GM18520 (cell line): ENCODE results near the gene SLC19A1.

Experiments
- ATAC-seq: cut with Tn5 transposase; IDR thresholded peaks from one replicate; pipeline ENCODE4 v1.9.1; 2021; ENCODE audit not compliant: unreplicated experiment

SLC19A1 gene

GRCh38 chr21:45470773-45471524, 71.3 kb downstream of the SLC19A1 start:
- ATAC-seq, result no peak

DNA sequence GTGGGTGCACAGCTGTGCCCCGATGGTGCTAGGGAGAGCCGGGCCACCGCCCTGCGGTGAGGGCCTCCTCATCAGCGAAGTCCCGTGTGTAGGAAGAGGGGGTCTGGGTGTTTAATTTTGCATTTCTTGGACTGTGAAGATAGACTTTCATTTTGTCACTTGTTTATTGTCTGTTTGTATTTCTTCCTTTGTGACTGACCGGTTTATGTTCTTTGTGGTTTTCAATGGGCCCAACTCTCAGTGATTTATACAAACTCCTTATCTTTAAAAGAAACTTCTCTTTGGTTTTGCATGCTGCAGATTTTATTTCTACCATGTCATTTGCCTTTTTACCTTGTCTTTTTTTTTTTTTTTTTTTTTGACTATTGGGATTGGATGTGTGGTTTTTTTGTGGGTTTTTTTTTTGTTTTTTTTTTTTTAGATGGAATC, 72.1 kb downstream of the SLC19A1 start:
- no peak for ATAC-seq

DNA sequence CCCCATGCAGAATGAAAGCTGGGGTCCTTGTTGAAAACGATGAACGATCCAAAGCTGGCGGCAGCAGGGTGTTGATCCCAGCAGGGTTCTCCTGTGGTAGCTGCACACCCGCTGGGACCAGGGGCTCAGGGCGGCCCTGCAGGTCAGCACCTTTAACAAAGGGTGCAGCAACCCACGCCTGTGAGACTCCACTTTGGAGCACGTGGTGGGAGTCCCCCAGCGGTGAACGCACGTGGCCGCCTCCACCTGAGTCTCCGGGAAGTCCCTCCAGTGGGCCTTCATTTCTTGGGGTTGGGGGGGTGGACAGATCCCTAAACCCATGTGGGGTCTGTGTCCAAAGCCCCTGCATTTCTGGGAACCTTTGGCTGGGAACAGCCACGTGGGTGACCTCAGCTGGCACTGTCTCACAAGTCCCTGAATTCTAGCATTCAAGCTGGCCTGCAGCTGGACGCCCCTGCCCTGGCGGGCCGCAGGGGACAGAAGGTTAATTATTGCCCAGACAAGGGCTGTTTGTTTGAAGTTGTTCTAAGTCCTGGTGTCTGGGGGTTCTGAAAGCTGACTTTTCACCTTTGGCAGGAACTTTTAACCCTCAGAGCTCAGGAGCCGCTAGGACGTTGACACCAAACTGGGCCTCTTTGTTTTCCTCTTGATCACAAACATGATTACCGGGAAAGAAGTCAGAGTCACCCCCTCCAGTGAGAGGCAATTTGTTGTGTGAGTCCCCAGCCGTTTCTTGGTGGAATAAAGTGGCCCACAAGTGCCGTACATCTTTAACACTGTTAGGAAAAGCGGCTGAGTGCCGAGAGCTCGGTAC, 72.8 kb downstream of the SLC19A1 start:
- ATAC-seq, result no peak

DNA sequence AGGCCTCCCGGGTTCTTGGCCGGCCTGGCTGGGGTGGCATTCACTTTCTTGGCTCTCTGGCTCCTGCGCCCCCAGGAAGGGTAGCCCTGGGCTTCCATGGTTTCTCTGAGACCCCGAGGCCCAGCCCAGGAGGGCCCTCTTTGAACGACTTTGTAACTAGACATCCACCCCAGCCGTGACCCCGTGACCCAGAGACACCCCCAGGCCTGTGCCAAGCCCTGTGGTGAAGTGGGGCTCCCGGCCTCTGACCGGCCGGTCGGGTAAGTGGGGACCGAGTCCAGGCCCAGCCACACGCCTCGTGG, 73.3 kb downstream of the SLC19A1 start:
- no peak for ATAC-seq

- no peak for ATAC-seq
Observed at GRCh38 chr21:45468051-45468970, 73.9 kb downstream of the SLC19A1 start.

DNA sequence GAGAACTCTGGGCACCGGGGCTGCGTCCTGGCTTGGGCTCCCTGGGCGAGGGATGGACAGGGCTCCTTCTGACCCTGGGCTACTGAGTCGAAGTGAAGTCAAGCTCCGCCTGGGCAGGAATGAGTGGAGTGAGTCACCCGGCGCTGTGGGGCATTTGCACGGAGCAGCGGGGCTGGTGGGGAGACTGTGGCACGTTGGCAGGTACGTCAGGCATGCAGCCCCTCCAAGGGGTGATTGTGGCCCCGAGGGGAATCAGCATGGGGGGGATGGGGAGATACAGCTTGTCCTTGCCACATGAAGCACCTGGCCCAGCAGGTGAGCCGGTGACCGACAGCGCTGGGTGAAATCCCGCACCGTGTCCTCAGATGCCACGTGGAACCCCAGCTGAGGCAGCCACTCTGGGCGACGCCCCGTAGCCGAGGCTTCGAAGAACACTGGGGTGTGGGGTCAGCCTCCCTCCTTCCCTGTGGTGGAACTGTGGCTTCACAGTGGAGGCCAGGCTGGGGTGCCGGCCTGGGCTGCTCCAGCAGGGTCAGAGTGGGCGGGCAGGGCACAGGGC, 74.9 kb downstream of the SLC19A1 start:
- no peak for ATAC-seq

DNA sequence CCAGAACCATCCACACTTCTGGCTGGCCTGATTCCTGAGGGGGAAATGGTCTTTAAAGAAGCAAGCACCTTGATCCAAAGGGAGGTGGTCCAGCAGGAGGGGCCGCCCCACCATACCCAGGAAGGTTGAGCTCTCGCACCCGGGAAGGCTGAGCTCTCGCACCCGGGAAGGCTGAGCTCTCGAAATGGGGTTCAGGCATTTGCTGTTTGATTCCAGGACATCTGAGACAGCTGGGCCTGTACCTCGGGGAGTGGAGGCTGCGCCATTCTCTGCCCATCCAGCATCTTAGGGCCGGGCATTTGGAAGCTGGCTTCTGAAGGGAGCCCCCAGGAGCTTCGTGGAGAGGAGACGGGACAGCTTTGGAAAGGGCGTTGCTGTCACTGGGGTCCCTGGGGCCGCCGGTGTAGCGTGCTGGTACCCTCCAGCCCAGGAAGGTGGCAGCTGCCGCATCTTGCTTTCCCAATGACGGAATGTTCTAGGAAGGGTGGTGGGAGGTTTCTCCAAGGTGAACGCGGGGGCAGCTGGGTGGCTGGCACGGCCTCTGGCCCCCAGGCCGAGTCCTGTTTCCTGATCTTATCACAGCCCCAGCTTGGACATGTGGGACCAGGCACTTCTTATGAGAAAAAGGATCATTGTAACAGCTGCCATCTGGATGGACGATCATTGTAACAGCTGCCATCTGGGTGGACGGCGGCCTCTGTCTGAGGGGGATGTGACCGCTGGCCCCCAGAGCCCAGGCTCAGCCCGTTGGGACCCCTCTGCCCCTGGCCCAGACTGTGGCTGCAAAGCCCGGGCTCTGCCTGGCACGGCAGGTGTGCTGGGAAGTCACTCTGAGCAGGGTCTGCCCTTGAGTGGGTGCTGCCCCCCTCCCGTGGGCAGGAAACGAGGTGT, 75.7 kb downstream of the SLC19A1 start:
- ATAC-seq, result no peak

GRCh38 chr21:45465611-45466329, 76.5 kb downstream of the SLC19A1 start:
- no peak for ATAC-seq

GRCh38 chr21:45465105-45465504, 77.1 kb downstream of the SLC19A1 start:
- ATAC-seq, result no peak

DNA sequence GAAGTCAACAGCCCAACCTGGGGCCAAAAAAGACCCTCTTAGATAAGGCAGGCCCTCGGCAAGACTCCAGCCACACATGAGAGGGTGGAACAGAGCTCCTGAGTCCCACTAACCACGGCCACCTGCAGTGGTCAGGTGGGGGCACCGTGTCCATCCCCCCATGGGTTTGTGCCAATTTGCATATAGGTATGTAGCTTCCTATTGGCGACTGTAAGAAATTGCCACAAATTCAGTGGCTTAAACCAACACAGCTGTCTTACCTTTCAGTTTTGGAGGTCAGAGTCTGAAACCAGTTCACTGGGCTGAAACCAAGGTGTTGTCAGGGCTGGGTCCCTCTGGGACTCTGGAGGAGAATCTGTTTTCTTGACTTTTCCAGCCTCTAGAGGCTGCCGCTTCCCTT, 77.9 kb downstream of the SLC19A1 start:
- no peak for ATAC-seq

- ATAC-seq, result no peak
Observed at GRCh38 chr21:45463871-45464270, 78.4 kb downstream of the SLC19A1 start.

- ATAC-seq, result no peak
Observed at GRCh38 chr21:45461806-45462341, 80.4 kb downstream of the SLC19A1 start.

DNA sequence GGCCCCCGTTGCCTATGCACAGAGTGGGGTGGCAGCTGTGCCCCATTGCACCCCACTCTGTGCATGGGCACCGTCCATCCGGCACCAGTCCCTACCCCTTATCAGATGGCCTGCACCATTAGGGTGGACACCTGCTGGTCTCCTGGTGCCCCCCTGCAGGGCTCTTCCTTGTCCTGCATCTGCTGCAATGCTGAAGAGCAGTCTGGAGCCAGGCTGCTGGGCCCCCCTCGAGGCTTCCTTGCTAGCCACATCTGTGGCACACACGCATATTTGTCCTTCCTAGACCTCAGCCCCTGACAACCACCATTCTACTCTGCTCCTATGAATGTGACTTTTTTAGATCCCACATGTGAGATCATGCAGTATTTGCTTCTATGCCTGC, 80.9 kb downstream of the SLC19A1 start:
- ATAC-seq, result no peak

- no peak for ATAC-seq
Observed at GRCh38 chr21:45460611-45461368, 81.5 kb downstream of the SLC19A1 start.

DNA sequence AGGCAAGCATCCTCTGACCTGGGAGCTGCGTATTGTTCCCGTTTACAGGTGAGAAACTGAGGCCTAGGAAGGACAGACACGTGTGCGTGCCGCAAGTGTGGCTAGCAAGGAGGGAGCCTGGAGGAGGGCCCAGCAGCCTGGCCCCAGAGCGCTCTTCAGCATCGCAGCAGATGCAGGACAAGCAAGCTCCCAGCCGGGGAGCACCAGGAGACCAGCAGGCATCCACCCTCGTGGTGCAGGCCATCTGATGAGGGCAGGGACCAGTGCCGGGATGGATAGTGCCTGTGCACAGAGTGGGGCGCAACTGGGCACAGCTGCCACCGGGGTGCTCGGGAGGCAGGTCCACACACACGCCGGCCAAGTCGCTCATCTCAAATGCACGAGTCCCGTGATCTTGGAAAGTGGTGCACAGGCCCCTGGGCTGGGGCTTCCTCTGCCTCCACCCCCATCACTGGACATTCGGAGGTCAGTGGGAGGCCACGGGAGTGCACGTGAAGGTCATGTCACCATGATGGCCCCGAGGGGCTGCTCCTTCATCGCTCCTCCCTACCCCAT, 82.2 kb downstream of the SLC19A1 start:
- no peak for ATAC-seq

DNA sequence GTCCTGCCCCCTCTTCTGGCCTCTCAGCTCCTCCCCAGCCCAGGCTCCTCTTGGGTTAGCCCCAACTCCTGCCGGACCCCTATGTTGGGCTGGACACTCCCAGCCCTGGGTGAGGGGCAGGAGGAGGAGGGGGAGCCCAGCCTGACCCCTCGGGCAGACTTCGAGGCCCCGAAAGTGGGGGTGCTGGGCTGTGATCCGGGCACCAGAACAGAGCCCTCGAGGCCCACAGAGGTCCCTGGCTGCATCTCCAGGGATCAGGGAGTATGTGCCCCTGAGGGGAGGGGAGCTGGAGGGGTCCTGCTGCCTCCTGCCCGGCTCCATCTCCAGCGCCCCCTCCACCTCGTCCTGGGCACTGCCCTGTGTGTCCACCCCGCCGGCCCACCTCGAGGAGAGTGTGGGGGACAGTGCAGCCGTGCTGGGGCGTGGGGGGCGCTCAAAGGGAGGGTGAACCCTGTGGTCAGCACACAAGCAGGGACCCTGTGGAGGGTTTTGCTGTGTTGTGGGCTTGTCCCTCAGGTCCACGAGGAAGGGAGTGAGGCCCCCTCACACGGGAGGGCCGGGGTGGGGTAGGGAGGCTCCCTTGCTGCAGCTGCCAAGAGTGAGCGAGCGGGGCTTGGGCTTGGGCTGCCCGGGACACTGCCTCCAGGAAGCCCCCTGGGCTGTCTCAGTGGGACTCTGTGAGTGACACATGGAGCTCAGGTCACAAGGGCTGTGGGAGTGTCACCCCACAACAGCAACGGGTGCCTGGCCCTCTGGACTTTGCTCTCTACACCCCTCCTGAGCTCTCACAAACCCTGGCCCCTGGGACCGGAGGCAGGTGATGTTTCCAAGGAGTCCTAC, 82.8 kb downstream of the SLC19A1 start:
- no peak for ATAC-seq
